Measurements from ENCODE around the gene WDR86. TPM values are rescaled to one million over a fixed set of nuclear protein-coding genes. Genes with fewer than 3 reads are reported as not detected.

Gene WDR86
- total and polyA plus RNA-seq, 2 of the 4 experiments (the other 2 are of a cell fraction), result not detected

- Histone ChIP-seq H4K8ac (ENCODE audit: low read depth in 2 of 2, low read length in 2 of 2) (no peak overlapping the region), H3K4ac (ENCODE audit: low read depth, low read length) (no peak overlapping the region), H3K27me3 (ENCODE audit: control insufficient read depth, insufficient read depth, low read length) (peaks cover 2% of the 10 kb centered on the region; the same call in 1 of the 2 replicates), H2BK5ac (ENCODE audit: low read depth, low read length, poor library complexity, severe bottlenecking) (no peak overlapping the region), H3K79me1 (ENCODE audit: low read depth in 1 of 2, low read length in 2 of 2) (no peaks in the 10 kb centered on the region; a peak in 1 of 4 replicates), H2BK15ac (ENCODE audit: low read depth, low read length) (no peak overlapping the region), H2AK9ac (replicated peaks; ENCODE audit: low read depth, low read length, poor library complexity) (no peak overlapping the region), H3K4me3 (ENCODE audit: insufficient read depth, low read depth, low read length) (no peak overlapping the region), H3K27ac (ENCODE audit: insufficient read depth, low read length) (no peak overlapping the region), H4K5ac (ENCODE audit: low read depth, low read length) (no peak overlapping the region), H3K4me1 (ENCODE audit: control insufficient read depth, insufficient read depth, low read length) (peaks cover 20% of the 10 kb centered on the region), H3K14ac (replicated peaks; ENCODE audit: low read depth, low read length) (no peak overlapping the region), H3K23ac (ENCODE audit: low read depth, low read length) (no peak overlapping the region), H2BK20ac (ENCODE audit: low read depth, low read length) (no peak overlapping the region), H3K9me1 (ENCODE audit: insufficient read depth, low read length) (peaks cover 6% of the 10 kb centered on the region), H3K18ac (ENCODE audit: low read depth, low read length) (no peak overlapping the region), H2BK120ac (ENCODE audit: low read depth, low read length) (no peak overlapping the region), H3K9ac (ENCODE audit: low read depth, low read length) (no peak overlapping the region), H4K91ac (ENCODE audit: insufficient read depth, low read depth, low read length) (no peak overlapping the region; the same call in 1 of the 2 replicates), H2AK5ac (ENCODE audit: low read depth, low read length) (no peak overlapping the region), H3K56ac (ENCODE audit: extremely low read depth, insufficient read depth, low read length) (no peak overlapping the region), H3K4me2 (ENCODE audit: low read depth, low read length) (no peak overlapping the region), H3K9me3 (ENCODE audit: control insufficient read depth, insufficient read depth, low read length) (peaks cover 22% of the 10 kb centered on the region), H3K36me3 (ENCODE audit: control insufficient read depth, insufficient read depth, low read length) (no peaks in the 10 kb centered on the region), H4K20me1 (ENCODE audit: insufficient read depth, low read length) (peaks cover 5% of the 10 kb centered on the region; the same call in 1 of the 2 replicates), H2AFZ (replicated peaks; ENCODE audit: low read length, poor library complexity) (no peak overlapping the region)
- no peak for TF ChIP-seq FOS (IDR thresholded peaks at IDR 0.05; ENCODE audit: low read depth, low read length)
- TF ChIP-seq USF2 (IDR thresholded peaks at IDR 0.05; ENCODE audit: low read depth, low read length), result no peak
- no peak for TF ChIP-seq MAFK (IDR thresholded peaks at IDR 0.05; ENCODE audit: low read depth, low read length)
- TF ChIP-seq CTCF (conservative IDR thresholded peaks at IDR 0.05; ENCODE audit: low read depth, low read length), result no peak
- no peak for TF ChIP-seq RCOR1 (IDR thresholded peaks at IDR 0.05; ENCODE audit: insufficient replicate concordance, low read length)
- WGBS, 2 experiments (ENCODE audit: extremely low coverage in 2 of 2, insufficient read length in 1 of 2), result 60% methylated on average over 1 of the region's 7 CpGs; no CpG with 5 or more reads in 1 of the 2 experiments
- intact Hi-C loops (cut with micrococcal nuclease), result no loop called here
- ChIA-PET CTCF (no interaction called here), POLR2A (ENCODE audit: unreplicated experiment) (no interaction called here)
- ATAC-seq (ENCODE audit: low read depth) (no peak), DNase-seq (no peak)
- in situ Hi-C loops (cut with MboI; ENCODE audit: low sequenced_read_pairs), result no loop called here
- no TSS peak for BruUV-seq (replicated peaks)
- dilution Hi-C loops (cut with HindIII; ENCODE audit: low sequenced_read_pairs, unreplicated experiment), result no loop called here
These were observed 13.4 kb upstream of the WDR86 start for GRCh38 chr7:151423226-151423625.
